HG03442 (cell line): ENCODE measurements around the gene GPHB5.
"Not testable (repeated sequence)": the region's sequence is repeated elsewhere in the genome, so short reads cannot be mapped to it uniquely, and the experiment has no call there.

Experiments
- ATAC-seq: cut with Tn5 transposase; IDR thresholded peaks from one replicate; pipeline ENCODE4 v1.9.1; 2021; ENCODE audit warnings: mild to moderate bottlenecking, moderate library complexity; ENCODE audit not compliant: unreplicated experiment

Gene GPHB5, protein sequence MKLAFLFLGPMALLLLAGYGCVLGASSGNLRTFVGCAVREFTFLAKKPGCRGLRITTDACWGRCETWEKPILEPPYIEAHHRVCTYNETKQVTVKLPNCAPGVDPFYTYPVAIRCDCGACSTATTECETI

DNA sequence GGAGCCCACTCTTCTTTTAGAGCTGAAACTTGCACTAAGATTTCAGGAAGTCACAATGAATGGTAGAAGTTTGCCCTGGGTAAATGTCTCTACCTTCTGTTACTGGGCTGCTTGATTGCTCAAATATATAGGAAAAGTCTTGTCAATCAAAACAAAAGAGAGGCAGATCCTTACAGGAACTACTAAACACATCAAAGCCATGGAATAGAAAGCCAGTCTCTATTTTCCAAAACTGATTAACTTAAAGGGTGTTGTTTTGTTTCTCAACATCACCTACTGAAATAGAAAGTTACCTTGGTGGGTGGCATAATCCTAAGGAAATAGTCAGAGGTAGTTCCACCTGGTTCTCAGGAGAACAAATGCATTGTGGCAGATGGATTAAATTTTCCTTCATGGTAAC lies at the start of gene GPHB5:
GPHB5 (minus strand) TSS at position 101 of the 400 bp plus-strand sequence. CDS start 1,086 bp downstream, outside the sequence.
- ATAC-seq: no peak

DNA sequence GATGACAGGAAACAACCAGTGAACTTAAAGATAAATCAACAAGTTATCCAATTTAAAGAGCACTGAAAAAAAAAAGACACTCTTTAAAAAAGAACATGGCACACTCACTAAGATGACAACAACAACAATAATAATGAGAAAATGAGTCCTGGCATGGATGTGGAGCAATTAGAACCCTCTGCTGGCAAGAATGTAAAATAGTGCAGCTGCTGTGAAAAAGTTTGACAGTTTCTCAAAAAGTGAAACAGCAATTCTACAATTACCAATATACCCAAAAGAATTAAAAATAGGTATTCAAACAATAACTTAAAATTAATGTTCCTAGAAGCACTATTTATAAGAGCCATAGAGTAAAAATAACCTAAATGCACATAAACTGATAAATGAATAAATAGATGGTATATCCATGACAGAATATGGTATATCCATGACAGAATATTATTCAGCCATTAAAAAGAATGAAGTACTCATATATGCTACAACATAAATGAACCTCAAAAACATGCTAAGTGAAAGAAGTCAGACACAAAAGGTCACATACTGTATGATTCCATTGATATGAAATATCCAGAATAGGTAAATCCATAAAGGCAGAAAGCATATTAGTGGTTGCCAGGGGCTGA lies 49.1 kb upstream of the GPHB5 start:
- ATAC-seq: no peak

DNA sequence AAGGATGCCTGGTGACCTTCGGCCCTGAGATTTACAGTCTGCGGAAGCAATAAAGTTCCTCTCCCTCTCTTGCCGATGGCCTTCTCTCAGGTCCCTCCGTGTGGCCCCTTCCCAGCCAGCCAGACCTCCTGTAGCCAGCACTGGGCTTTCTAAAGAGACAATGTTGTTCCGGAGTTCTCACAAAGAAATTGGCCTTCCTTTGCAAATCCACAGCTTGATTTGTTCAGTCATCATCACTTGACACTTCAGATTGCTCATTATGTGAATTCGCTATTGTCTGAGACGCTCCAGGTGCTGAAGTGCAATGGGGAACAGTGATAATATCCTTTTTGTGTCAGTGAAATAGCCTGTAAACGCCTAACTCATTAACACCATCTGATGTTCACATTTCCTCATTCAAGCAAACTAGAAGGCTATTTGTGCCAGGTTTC lies 43.7 kb upstream of the GPHB5 start:
- no peak for ATAC-seq

DNA sequence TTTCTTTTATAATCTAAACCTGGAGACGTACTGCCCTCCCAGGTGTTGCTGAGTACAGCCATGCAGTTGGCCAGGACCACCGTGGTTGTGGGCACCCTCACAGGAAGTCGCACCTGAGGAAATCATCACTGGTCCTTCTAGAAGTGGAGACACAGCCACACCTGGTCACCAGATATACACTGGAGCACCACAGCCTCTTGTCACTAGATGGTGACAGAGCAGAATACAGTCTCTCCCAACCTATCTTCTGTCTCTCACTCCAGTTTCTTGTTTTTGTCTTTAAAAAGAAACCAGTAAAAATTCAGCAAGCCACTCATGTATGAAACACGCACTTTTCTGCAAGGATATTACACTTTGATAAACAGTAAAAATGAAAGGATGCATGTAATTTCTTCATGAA lies 43.1 kb upstream of the GPHB5 start:
- no peak for ATAC-seq

DNA sequence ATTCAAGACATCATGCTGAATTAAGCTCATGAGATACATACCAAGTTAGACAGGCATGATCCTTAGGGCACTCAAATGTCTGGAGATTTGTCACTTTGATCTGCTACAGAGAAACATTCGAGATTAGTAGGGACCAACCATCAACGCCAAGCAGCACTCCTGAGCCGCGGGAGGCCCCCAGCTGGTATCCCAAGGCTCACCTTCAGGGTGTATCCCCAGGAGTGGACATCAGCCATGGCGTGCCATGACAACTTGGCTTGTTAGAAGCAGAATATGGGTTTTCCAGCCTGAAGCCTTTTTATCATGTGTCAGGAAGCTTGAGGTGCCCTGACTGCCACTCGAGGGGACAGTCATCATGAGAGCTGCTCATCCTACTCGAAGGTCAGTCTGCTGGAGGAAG lies 39.1 kb upstream of the GPHB5 start:
- no peak for ATAC-seq

DNA sequence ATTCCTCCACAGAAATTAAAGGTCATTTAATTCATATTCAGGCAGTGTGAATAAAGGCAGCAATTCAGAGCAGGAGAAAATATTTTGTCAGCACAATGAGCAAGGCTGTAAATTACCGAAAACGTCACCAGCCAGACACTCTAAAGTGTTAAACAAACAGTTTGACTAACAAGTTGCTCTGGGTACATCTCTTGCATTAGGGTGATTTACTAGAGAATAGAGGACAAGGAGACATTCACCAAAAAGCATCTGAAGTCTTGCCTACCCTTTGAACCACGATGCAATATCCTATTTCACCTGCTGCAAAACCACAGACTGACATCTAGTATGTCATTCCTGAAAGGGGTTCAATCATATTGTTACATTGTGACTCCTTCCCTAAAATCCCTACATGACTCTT lies 27.1 kb upstream of the GPHB5 start:
- no peak for ATAC-seq

DNA sequence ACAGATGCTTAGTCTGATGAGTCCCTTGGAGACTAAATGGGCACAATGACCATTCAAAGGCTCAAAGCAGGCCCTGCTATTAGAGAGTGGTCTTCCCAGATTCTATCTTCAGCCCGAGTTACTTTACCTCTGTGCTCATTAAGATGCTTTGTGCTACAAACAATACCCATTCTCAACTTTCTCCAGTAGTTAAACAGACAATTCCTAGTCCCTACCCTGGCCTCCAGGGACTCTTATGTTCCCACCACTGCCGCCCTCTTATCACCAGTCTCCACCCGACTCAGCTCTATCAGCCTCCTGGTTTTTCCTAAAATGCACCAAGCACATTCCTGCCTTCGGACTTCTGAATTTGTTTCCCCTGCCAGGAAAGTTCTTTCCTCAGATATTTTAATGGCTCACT lies 25.6 kb upstream of the GPHB5 start:
- no peak for ATAC-seq

DNA sequence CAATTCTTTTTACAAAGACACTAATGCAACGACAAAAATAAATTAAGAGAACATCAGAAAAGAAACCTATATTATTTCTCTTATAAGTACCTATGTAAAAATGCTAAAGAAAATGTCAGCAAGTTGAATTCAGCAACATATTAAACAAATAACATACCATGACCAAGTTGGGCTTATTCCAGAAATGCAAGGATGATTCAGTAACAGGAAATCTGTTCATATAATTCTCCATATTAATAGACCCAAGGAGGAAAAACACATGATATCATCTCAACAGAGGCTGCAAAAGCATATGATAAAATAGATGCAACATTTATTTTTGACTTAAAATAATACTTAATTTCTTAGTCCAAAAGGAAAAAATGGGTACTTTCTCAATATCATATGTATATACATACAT lies 25.1 kb upstream of the GPHB5 start:
- ATAC-seq: no peak

DNA sequence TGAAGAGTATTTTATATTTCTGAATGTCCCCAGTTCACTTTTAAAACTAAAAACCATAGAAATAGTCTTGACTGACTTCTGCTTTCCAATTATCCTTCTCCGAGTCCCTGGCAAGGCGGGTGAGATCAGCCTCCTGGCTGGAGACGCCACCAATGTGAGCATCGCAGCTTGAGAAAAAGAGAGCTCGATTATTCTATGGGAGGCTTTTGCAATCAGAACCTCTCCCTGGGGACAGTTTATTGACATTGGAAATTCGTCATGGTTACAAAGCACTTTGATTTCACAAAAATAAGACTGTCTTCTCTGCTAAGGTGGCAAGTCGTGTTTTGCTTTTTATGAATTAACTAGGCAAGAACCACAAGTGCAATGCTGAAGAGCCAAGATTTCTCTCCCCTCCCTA lies 23.6 kb upstream of the GPHB5 start:
- ATAC-seq: no peak

DNA sequence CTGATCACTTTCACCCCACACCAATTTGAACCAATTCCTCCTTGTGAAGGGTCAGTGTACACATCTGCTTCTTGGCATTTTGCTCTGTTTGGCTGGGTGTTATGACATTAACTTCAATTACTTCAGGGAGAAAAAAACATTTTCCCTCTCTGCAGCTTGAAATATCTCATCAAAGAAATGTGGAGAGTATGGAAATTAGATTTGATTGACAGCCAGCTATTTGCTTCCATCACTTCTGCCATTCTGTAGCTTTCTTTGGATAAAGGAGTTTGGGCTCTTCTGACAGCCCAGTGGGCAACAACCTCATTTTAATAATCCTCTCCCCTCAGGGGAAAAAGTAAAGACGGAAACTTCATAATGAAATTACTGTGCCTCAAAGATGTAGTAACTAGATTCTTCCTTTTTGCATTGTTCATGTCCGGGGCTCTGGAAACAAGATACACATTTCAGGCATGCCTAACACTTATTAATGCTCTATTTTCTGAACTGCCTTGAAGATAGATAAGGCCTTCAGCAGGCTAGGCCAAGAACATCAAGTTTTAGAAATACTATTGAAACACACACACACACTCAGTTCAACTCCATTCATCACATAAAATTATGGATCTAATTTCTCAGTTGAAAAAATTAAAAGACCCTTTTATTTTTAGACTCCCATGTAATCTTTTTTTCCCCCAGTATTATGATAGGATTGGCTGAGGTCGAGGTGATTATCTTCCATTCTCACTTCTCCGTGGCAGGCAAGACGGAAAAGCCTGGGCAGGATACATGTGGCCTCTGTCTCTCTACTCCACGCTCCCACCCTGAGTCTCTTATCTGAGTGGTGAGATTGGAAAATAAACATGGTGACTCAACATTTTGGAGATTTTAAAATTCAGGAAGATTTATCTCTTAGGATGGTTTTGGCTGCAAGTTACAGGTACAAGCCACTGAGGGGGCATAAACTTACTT lies 10.3 kb upstream of the GPHB5 start:
- no peak for ATAC-seq

DNA sequence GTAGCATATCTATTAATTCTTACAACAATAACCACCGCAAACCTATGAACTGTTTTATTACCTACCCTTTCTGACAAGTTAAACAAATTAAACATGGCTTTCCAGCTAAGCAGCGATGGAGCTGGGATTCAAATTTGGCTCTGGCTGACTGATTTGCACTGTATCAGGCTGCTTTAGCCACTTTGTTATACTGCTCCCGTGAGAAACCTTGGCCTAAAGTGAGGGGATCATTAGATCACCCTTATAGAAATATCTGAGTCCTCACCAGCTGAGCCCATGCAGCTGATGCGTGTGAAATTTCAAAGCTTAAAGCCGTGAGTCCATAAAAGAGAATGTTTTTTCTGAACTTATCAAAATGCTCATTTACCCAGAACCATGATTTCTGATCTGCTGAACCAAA lies 8.1 kb upstream of the GPHB5 start:
- no peak for ATAC-seq

DNA sequence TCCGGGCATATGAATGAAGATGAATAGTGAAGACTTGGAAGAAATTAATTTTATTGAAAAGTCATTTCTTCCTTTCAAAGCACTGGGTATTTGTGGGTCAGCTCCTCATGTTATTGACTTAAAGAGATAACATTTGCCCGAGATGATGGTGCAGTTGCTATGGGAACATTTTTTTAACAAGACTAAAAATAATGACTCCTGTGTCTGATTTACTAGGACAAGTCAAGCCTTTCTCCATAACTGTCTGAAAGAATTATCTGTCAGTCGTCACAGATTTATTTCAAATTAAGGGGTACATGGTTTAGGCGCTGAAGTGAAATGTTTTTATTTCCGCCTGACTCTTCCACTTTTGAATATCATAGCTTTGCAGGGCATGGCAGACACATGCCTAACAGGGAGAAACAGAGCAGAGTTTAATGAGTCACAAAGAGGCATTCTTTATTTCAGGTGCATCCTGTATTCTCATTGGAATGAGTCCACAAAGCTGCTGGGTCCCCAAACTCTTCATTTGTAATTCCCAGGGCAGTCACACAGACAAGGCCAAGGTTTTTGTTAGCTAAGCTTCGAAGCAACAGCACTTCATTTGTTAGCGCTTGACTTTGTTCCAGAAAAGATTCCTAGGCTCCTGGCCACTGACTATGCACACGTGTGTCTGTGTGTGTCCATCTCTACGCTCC lies 4.3 kb upstream of the GPHB5 start:
- no peak for ATAC-seq

DNA sequence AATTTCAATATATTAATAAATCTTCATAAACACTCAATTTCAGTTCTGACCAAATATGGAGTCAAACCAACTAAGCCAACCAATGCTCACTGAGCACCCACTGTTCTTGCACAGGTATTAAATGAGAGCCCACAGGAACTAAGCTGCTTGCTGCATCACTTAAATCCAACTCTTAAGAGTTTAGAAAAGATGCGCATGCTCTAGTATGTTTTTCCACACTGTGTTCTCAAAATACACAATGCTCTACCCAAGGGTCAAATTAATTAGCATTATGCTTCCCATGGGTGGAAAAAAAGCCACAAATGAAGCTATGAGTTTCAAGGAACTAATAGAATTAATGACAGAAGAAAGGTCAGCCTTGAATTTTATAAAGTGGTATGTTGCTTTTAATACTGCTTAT lies 3.7 kb upstream of the GPHB5 start:
- ATAC-seq: no peak

DNA sequence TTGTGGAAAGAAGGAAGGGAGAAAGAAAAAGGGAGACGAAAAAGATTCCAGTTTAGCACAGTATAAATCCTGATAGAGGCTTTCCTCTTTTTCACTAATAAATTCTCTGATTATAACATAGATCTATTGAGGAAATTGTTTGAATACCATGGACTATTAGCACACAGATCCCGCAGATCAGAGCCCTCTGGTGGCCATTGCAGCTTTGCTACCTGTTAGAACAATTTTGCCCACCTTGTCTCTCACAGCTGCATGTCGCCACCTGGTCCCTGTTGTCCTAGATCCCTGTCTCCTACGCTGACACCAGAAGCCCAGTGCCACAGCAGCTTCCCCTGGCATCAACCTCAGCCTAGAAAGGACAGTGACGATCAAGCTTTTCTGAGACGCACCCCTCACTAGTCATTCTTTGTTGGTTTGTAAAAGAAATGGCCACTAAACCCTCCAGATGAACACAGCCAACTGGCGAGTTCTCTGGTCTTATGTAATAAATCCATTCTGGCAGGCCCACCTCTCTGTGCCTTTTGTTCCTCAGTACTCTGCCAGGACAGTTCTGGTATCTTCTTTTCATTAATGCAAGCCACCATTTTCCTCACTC lies 9.9 kb downstream of the GPHB5 start:
- ATAC-seq: peak; percentile 57

DNA sequence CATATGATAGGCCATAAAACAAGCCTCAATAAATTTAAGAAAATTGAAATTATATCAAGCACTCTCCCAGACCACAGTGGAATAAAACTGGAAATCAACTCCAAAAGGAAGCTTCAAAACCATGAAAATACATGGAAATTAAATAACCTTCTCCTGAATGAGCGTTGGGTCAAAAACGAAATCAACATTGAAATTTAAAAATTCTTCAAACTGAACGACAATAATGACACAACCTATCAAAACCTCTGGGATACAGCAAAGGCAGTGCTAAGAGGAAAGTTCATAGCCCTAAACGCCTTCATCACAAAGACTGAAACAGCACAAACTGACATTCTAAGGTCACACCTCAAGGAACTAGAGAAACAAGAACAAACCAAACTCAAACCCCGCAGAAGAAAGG lies 14.3 kb downstream of the GPHB5 start:
- not testable (repeated sequence) for ATAC-seq

DNA sequence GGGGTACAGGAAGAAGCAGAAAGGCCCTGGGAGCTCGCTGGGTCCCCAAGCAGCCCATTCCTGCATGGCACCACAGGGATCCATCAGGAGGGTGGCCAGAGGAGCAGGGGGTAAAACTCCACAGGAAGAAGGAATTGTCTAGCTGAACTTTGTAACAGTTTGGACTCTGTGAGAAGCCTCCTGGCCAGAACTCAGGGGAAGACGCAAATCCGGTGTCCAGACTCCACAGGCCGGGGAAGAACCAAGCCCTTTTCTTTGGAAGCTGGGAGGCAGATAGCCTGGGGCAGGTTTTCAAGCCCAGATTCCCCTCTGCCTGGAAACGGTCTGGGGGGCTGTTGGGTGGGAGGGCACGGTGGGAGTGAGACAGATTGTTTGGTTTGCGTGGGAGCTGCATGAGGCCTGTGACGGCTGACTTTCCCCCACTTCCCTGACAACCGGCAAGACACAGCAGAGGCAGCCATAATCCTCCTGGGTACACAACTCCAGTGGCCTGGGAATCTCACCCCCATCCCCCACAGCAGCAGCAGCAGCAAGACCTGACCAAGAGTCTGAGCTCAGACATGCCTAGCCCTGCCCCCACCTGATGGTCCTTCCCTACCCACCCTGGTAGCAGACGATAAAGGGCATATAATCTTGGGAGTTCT lies 16.7 kb downstream of the GPHB5 start:
- no peak for ATAC-seq

DNA sequence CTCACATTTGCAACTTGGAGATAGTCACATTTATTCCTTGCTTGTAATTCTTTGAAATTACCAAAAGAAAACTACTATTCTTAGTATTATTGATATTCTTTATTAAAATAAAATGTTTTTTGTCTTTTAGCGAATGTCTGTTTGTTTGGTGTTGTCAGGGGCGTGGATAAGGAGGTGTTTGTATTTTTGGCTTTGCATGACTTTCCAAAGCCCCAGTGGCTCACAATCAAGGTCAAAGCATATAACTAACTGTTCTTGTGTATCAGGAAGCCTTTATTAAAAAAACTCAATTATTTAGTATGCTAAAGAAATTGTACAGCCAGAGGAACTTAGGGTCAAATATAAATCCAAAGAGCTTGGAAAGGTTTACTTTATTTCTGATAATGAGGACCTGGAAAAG lies 17.9 kb downstream of the GPHB5 start:
- ATAC-seq: no peak

DNA sequence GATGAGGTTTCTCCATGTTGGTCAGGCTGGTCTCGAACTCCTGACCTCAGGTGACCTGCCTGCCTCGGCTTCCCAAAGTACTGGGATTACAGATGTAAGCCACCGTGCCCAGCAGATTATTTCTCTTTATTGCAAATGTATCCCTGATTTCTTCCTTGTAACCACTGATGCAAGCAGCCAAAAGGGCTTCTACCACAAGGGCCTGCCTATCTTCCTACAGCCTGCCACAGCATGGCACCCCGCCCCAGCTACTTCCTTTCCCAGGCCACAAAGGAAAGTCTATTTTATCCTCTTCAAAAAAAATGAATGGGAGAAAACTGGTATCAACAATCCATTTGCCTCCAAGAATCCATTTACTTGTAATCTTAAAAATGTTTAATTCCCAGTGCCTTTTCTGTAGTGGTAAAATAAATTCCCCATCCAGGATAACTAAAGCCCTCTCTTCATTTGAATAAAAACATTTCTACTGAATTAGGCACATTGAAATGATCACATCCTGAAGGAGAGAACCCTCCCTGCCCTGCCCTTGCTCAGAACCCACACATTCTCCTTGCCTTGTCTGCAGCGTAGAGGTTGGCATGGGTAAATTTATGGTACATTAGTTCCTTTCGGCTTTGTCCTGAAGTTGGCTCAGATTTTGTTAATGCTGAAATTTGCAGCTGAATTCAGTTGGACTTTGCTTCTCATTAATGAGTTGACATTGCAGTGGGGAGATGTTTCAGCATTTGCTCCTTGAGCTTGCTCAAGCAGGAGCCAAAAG lies 19.2 kb downstream of the GPHB5 start:
- ATAC-seq: no peak

DNA sequence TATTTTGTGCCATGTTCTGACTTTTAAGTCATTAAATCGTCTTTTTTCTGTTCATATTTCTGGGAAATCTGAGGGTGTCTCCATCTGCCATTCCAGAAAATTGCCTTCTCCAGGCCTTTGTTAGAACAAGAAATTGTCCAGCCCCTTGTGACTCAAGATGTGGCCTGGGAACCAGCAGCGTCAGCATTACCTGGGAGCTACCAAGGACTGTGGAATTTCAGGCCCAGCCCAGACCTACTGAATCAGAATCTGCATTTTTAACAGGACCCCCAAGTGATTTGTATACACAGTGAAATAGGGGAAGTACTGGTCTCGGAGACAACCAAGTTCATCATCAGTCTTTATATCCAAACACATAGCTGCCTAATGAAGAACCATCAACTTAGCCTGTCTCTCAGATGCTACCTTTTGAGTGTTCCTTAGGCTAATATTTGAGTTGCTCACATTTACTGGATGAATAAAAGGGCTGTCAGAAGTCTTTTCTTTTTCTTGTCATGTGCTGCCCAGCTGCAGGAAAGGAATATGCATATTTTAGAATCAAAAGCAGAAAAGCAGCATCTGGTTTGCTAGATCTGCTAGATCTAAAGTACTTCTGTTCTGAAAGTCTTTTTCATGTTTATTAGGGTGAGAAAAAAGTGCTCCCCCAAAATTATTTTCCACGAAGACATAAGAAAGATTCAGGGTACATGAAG lies 21.2 kb downstream of the GPHB5 start:
- ATAC-seq: no peak
